ENCODE data around the gene N4BP2L1. TPM values are rescaled to one million over a fixed set of nuclear protein-coding genes. Genes with fewer than 3 reads are reported as not detected.

The N4BP2L1 gene
- total RNA-seq, 4 donors from 2014 or later = 7.4 to 44.1 (median 21.5) TPM

GRCh38 chr13:32390484-32390883 is 37.4 kb downstream of the N4BP2L1 start:
- TF ChIP-seq CTCF (IDR thresholded peaks at IDR 0.05) (no peak), POLR2A (IDR thresholded peaks at IDR 0.05) (no peak)

GRCh38 chr13:32390048-32390447 is 37.9 kb downstream of the N4BP2L1 start:
- intact Hi-C loops (cut with DNase I; ENCODE audit: low total_unique reads) = no loop called here
- Histone ChIP-seq H3K36me3 (no peaks in the 10 kb centered on the region), H3K4me3 (no peak overlapping the region), H3K9me3 (no peaks in the 10 kb centered on the region), H3K4me1 (no peaks in the 10 kb centered on the region), H3K27me3 (no peaks in the 10 kb centered on the region), H3K27ac (no peak overlapping the region)
- no peak for DNase-seq
- TF ChIP-seq POLR2A (IDR thresholded peaks at IDR 0.05) = no peak
- TF ChIP-seq CTCF (IDR thresholded peaks at IDR 0.05) = no peak

More at GRCh38 chr13:32390484-32390883, 37.4 kb downstream of the N4BP2L1 start:
- no peaks in the 10 kb centered on the region for H3K4me1 ChIP-seq
- H3K4me3 ChIP-seq = no peak overlapping the region
- no peaks in the 10 kb centered on the region for H3K36me3 ChIP-seq
- no peaks in the 10 kb centered on the region for H3K27me3 ChIP-seq
- no peaks in the 10 kb centered on the region for H3K9me3 ChIP-seq
- intact Hi-C loops (cut with DNase I; ENCODE audit: low total_unique reads) = no loop called here
- H3K27ac ChIP-seq = no peak overlapping the region
- no peak for DNase-seq

- Histone ChIP-seq H3K4me1 (no peaks in the 10 kb centered on the region), H3K4me3 (no peak overlapping the region), H3K27me3 (no peaks in the 10 kb centered on the region), H3K27ac (no peak overlapping the region), H3K9me3 (no peaks in the 10 kb centered on the region), H3K36me3 (no peaks in the 10 kb centered on the region)
- no peak for DNase-seq
- no peak for TF ChIP-seq POLR2A (IDR thresholded peaks at IDR 0.05)
- intact Hi-C loops (cut with DNase I; ENCODE audit: low total_unique reads) = no loop called here
Measured at GRCh38 chr13:32385410-32385809, 42.5 kb downstream of the N4BP2L1 start.

- Histone ChIP-seq H3K4me1 (no peaks in the 10 kb centered on the region), H3K36me3 (no peaks in the 10 kb centered on the region), H3K27me3 (no peaks in the 10 kb centered on the region), H3K27ac (no peak overlapping the region), H3K4me3 (no peak overlapping the region), H3K9me3 (no peaks in the 10 kb centered on the region)
- DNase-seq = no peak
- no peak for TF ChIP-seq CTCF (IDR thresholded peaks at IDR 0.05)
- no peak for TF ChIP-seq POLR2A (IDR thresholded peaks at IDR 0.05)
- intact Hi-C loops (cut with DNase I; ENCODE audit: low total_unique reads) = no loop called here
Measured at GRCh38 chr13:32384702-32385101, 43.2 kb downstream of the N4BP2L1 start.

- no peak for TF ChIP-seq POLR2A (IDR thresholded peaks at IDR 0.05)
- no peak for TF ChIP-seq CTCF (IDR thresholded peaks at IDR 0.05)
- no peaks in the 10 kb centered on the region for H3K9me3 ChIP-seq
- H3K4me3 ChIP-seq = no peak overlapping the region
- no peaks in the 10 kb centered on the region for H3K36me3 ChIP-seq
- intact Hi-C loops (cut with DNase I; ENCODE audit: low total_unique reads) = no loop called here
- H3K27ac ChIP-seq = no peak overlapping the region
- H3K4me1 ChIP-seq = no peaks in the 10 kb centered on the region
- H3K27me3 ChIP-seq = no peaks in the 10 kb centered on the region
- DNase-seq = no peak
Measured at GRCh38 chr13:32383836-32384618, 43.9 kb downstream of the N4BP2L1 start.

Measured in uterus (tissue), 4 donors.